HG02840 (cell line): Measurements from ENCODE around the gene NISCH.

ENCODE experiments used
- ATAC-seq: cut with Tn5 transposase; IDR thresholded peaks from one replicate; pipeline ENCODE4 v1.9.1; 2021; ENCODE audit warnings: mild to moderate bottlenecking, moderate library complexity, moderate number of reproducible peaks; ENCODE audit not compliant: unreplicated experiment, low FRiP score

The NISCH gene

GRCh38 chr3:52455283-52456168 lies at the start of gene NISCH:
Gene NISCH, plus strand, starts transcription at chr3:52455604. Its CDS starts 38 bp downstream, at chr3:52455642.
- peak; percentile 71 for ATAC-seq

- ATAC-seq, result no peak
Measured at GRCh38 chr3:52406231-52406661, 49.2 kb upstream of the NISCH start.

- no peak for ATAC-seq
Measured at GRCh38 chr3:52406791-52407510, 48.5 kb upstream of the NISCH start.

GRCh38 chr3:52407779-52408178 lies 47.6 kb upstream of the NISCH start:
- no peak for ATAC-seq

- no peak for ATAC-seq
Measured at GRCh38 chr3:52408466-52408865, 46.9 kb upstream of the NISCH start.

GRCh38 chr3:52415800-52416199 lies 39.6 kb upstream of the NISCH start:
- ATAC-seq, result no peak

- ATAC-seq, result no peak
Measured at GRCh38 chr3:52420388-52420787, 35.0 kb upstream of the NISCH start.

GRCh38 chr3:52422669-52423068 lies 32.7 kb upstream of the NISCH start:
- no peak for ATAC-seq

GRCh38 chr3:52423173-52423572 lies 32.2 kb upstream of the NISCH start:
- no peak for ATAC-seq

- no peak for ATAC-seq
Measured at GRCh38 chr3:52428151-52429005, 27.0 kb upstream of the NISCH start.

GRCh38 chr3:52429031-52429430 lies 26.4 kb upstream of the NISCH start:
- ATAC-seq, result no peak

- ATAC-seq, result no peak
Measured at GRCh38 chr3:52429779-52430415, 25.5 kb upstream of the NISCH start.

GRCh38 chr3:52430416-52430810 lies 25.0 kb upstream of the NISCH start:
- ATAC-seq, result no peak

GRCh38 chr3:52431459-52432223 lies 23.8 kb upstream of the NISCH start:
- ATAC-seq, result no peak

- ATAC-seq, result no peak
Measured at GRCh38 chr3:52432225-52432624, 23.2 kb upstream of the NISCH start.

GRCh38 chr3:52432691-52433141 lies 22.7 kb upstream of the NISCH start:
- ATAC-seq, result no peak

GRCh38 chr3:52433328-52433995 lies 21.9 kb upstream of the NISCH start:
- ATAC-seq, result no peak

GRCh38 chr3:52433996-52434479 lies 21.4 kb upstream of the NISCH start:
- no peak for ATAC-seq
